ENCODE data around the gene SFT2D3. TPM values are rescaled to one million over a fixed set of nuclear protein-coding genes. Genes with fewer than 3 reads are reported as not detected.

Gene SFT2D3
- polyA plus RNA-seq, 1 experiment = 3.5 TPM

GRCh38 chr2:127680706-127681287 lies 20.5 kb upstream of the SFT2D3 start:
- CTCF ChIA-PET = interaction anchor here (0.6 to 1.4 kb wide), 3 partner anchors 16 to 90 kb away, joined by 3 to 4 read pairs (median 3); no protein-coding TSS in a partner anchor
- H3K27me3 ChIP-seq (ENCODE audit: control insufficient read depth, insufficient read depth, low read length) = peaks cover 12% of the 10 kb centered on the region
- H3K4me3 ChIP-seq (ENCODE audit: low read depth, low read length) = no peak overlapping the region
- no peak for DNase-seq (ENCODE audit: low read depth)
- POLR2A ChIA-PET = no interaction called here
- TF ChIP-seq CTCF (IDR thresholded peaks at IDR 0.05; ENCODE audit: insufficient read depth, low read depth, low read length) = no peak
- H3K36me3 ChIP-seq (ENCODE audit: control insufficient read depth, insufficient read depth, low read length) = no peaks in the 10 kb centered on the region

- no peak for TF ChIP-seq CTCF (IDR thresholded peaks at IDR 0.05; ENCODE audit: insufficient read depth, low read depth, low read length)
- ChIA-PET POLR2A (no interaction called here), CTCF (interaction anchor here (0.6 to 2.0 kb wide), 2 partner anchors 14 to 90 kb away, joined by 3 to 12 read pairs; no protein-coding TSS in a partner anchor)
- Histone ChIP-seq H3K36me3 (ENCODE audit: control insufficient read depth, insufficient read depth, low read length) (no peaks in the 10 kb centered on the region), H3K4me3 (ENCODE audit: low read depth, low read length) (no peak overlapping the region), H3K27me3 (ENCODE audit: control insufficient read depth, insufficient read depth, low read length) (peaks cover 12% of the 10 kb centered on the region)
- no peak for DNase-seq (ENCODE audit: low read depth)
Observed at GRCh38 chr2:127681288-127681804, 20.0 kb upstream of the SFT2D3 start.

GRCh38 chr2:127681976-127682857 lies 19.1 kb upstream of the SFT2D3 start:
- no peak for TF ChIP-seq CTCF (IDR thresholded peaks at IDR 0.05; ENCODE audit: insufficient read depth, low read depth, low read length)
- Histone ChIP-seq H3K27me3 (ENCODE audit: control insufficient read depth, insufficient read depth, low read length) (peaks cover 7% of the 10 kb centered on the region), H3K4me3 (ENCODE audit: low read depth, low read length) (no peak overlapping the region), H3K36me3 (ENCODE audit: control insufficient read depth, insufficient read depth, low read length) (no peaks in the 10 kb centered on the region)
- ChIA-PET POLR2A (no interaction called here), CTCF (interaction anchor here (1.1 to 2.0 kb wide), 3 partner anchors 13 to 91 kb away, joined by 4 to 12 read pairs (median 7); no protein-coding TSS in a partner anchor)
- DNase-seq (ENCODE audit: low read depth) = no peak

GRCh38 chr2:127683056-127683455 lies 18.2 kb upstream of the SFT2D3 start:
- Histone ChIP-seq H3K4me3 (ENCODE audit: low read depth, low read length) (no peak overlapping the region), H3K27me3 (ENCODE audit: control insufficient read depth, insufficient read depth, low read length) (peaks cover 2% of the 10 kb centered on the region; the same call in 1 of the 2 replicates), H3K36me3 (ENCODE audit: control insufficient read depth, insufficient read depth, low read length) (no peaks in the 10 kb centered on the region)
- no peak for TF ChIP-seq CTCF (IDR thresholded peaks at IDR 0.05; ENCODE audit: insufficient read depth, low read depth, low read length)
- ChIA-PET POLR2A (no interaction called here), CTCF (interaction anchor here (1.1 to 2.0 kb wide), 3 partner anchors 12 to 92 kb away, joined by 4 to 12 read pairs (median 7); no protein-coding TSS in a partner anchor)
- DNase-seq (ENCODE audit: low read depth) = no peak

GRCh38 chr2:127683757-127684156 lies 17.5 kb upstream of the SFT2D3 start:
- POLR2A ChIA-PET = no interaction called here
- DNase-seq (ENCODE audit: low read depth) = no peak
- Histone ChIP-seq H3K4me3 (ENCODE audit: low read depth, low read length) (no peak overlapping the region), H3K36me3 (ENCODE audit: control insufficient read depth, insufficient read depth, low read length) (no peaks in the 10 kb centered on the region), H3K27me3 (ENCODE audit: control insufficient read depth, insufficient read depth, low read length) (no peaks in the 10 kb centered on the region; the same call in 1 of the 2 replicates)
- no peak for TF ChIP-seq CTCF (IDR thresholded peaks at IDR 0.05; ENCODE audit: insufficient read depth, low read depth, low read length)
- CTCF ChIA-PET = no interaction called here

Data from BJ (cell line).